Measurements from ENCODE around the gene C2orf78. TPM values are rescaled to one million over a fixed set of nuclear protein-coding genes. Genes with fewer than 3 reads are reported as not detected.

The C2orf78 gene
- total and polyA plus RNA-seq, 10 donors, result not detected

DNA sequence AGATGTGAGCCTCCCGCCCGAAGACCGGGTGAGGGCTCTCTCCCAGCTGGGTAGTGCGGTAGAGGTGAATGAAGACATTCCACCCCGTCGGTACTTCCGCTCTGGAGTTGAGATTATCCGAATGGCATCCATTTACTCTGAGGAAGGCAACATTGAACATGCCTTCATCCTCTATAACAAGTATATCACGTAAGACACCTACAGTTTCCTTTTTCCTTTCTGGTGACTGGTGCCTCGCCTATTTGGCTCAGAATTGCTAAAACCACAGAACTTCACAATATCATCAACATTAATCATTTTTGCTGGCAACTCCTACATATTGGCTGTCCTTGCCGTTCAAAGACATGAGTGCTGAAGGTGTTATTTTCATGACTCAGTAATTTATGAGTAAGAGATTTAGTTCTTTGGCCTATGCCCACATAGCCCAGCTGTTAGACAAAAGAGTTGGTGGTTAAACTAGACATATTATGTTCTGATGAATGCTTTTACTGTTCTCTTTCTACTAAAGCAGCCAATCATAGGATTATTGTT lies 47.0 kb downstream of the C2orf78 start:
- no peak for DNase-seq
- TF ChIP-seq POLR2AphosphoS5 (IDR thresholded peaks at IDR 0.05) (no peak), POLR2A (IDR thresholded peaks at IDR 0.05) (no peak)
- TF ChIP-seq, protein P1, sequence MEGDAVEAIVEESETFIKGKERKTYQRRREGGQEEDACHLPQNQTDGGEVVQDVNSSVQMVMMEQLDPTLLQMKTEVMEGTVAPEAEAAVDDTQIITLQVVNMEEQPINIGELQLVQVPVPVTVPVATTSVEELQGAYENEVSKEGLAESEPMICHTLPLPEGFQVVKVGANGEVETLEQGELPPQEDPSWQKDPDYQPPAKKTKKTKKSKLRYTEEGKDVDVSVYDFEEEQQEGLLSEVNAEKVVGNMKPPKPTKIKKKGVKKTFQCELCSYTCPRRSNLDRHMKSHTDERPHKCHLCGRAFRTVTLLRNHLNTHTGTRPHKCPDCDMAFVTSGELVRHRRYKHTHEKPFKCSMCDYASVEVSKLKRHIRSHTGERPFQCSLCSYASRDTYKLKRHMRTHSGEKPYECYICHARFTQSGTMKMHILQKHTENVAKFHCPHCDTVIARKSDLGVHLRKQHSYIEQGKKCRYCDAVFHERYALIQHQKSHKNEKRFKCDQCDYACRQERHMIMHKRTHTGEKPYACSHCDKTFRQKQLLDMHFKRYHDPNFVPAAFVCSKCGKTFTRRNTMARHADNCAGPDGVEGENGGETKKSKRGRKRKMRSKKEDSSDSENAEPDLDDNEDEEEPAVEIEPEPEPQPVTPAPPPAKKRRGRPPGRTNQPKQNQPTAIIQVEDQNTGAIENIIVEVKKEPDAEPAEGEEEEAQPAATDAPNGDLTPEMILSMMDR (IDR thresholded peaks at IDR 0.05 in 8 of 11, conservative IDR thresholded peaks at IDR 0.05 in 3 of 11), result no peak
- 69 to 82% (median 76%) methylated on average over 11 of the region's 11 CpGs for WGBS, 5 donors
- H3K9me3 ChIP-seq, result no peaks in the 10 kb centered on the region
- no peaks in the 10 kb centered on the region for H3K27me3 ChIP-seq (replicated peaks in 1 of 7)
- H3K4me1 ChIP-seq, result peaks cover 12 to 56% (median 29%) of the 10 kb centered on the region in 6 donors
- H3K27ac ChIP-seq, result peak overlapping the region in 2 of 8 donors; percentile 11 to 96
- peaks cover 3 to 52% (median 35%) of the 10 kb centered on the region in 6 donors for H3K36me3 ChIP-seq
- H3K4me3 ChIP-seq, result no peak overlapping the region
- intact Hi-C loops (cut with DNase I; ENCODE audit: low total_unique reads), result no loop called here

DNA sequence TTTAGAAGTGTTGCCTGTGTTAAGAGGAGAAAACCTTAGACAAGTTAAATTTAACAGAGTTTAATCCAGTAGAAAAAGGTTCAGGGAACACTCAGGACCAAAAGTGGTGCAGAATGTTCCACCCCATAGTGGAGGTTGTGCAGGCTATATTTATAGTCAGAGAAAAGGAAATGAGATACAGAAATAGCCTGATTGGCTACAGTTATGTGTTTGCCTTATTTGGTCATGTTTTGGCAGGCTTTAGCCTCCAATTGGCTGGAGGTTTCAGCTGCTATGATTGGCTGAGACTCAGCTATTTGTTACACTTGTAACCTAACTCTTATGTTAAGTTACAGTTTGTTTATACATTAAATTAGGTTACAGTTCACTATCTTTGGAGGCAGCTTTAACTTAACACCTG lies 48.9 kb downstream of the C2orf78 start:
- Histone ChIP-seq H3K36me3 (peaks cover 3 to 65% (median 43%) of the 10 kb centered on the region in 6 donors), H3K4me3 (no peak overlapping the region), H3K4me1 (peaks cover 10 to 60% (median 29%) of the 10 kb centered on the region in 6 donors), H3K9me3 (no peaks in the 10 kb centered on the region), H3K27me3 (replicated peaks in 1 of 7) (no peaks in the 10 kb centered on the region), H3K27ac (no peak overlapping the region)
- TF ChIP-seq POLR2AphosphoS5 (IDR thresholded peaks at IDR 0.05), result no peak
- TF ChIP-seq POLR2A (IDR thresholded peaks at IDR 0.05), result no peak
- TF ChIP-seq, protein P1 (IDR thresholded peaks at IDR 0.05 in 8 of 11, conservative IDR thresholded peaks at IDR 0.05 in 3 of 11), result no peak
- DNase-seq, result no peak
- intact Hi-C loops (cut with DNase I; ENCODE audit: low total_unique reads), result no loop called here

DNA sequence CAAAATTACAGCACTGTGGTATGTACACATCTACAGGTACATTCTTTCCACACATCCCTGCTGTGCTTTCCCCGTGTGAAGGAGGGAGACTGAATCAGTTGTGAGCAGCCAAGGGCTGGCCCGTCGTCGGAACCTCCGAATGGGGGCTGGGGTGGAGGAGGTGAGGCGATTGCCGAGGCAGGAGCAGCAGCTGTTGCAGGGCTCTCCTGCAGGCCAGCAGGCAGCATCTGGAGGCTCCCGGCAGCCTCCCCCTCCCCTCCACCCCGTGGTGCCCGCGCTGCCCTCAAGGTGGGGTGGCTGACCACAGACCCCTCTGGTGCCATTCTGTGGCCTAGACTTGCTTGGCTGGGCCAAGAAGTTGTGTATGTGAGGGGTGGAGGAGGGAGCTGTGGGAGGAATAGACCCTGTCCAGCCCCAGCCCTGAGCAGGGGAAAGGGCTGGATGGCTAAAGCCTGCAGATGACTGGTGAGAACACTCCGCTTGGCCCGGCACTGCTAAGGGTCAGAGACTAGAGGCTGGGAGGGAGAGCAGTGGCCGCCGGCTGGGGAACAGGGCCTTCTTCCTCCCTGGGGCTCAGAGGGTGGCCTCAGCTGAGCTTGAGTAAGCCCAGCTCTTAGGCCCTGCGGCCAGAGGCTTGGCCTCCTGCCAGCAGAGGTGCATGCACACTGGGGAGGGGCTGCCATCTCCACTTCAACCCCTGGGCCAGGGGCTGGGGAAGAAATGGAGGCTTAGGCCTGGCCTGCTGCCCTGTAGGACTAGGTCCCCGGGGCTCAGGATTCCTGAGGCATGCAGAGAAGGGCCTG lies 52.4 kb downstream of the C2orf78 start:
- 73 to 87% (median 81%) methylated on average over 12 to 17 of the region's 17 CpGs for WGBS, 5 donors
- Histone ChIP-seq H3K4me3 (no peak overlapping the region), H3K27me3 (replicated peaks in 1 of 7) (no peaks in the 10 kb centered on the region), H3K4me1 (peaks cover 3 to 51% (median 16%) of the 10 kb centered on the region in 6 donors), H3K9me3 (no peaks in the 10 kb centered on the region), H3K27ac (peak overlapping the region in 4 of 8 donors; percentile 44 to 69 (median 52)), H3K36me3 (peaks cover 3 to 87% (median 44%) of the 10 kb centered on the region in 6 donors)
- intact Hi-C loops (cut with DNase I; ENCODE audit: low total_unique reads), result no loop called here
- DNase-seq, result peak; percentile 82
- TF ChIP-seq POLR2A (IDR thresholded peaks at IDR 0.05) (no peak), POLR2AphosphoS5 (IDR thresholded peaks at IDR 0.05) (peak in 1 of 3 donors; percentile 25)

DNA sequence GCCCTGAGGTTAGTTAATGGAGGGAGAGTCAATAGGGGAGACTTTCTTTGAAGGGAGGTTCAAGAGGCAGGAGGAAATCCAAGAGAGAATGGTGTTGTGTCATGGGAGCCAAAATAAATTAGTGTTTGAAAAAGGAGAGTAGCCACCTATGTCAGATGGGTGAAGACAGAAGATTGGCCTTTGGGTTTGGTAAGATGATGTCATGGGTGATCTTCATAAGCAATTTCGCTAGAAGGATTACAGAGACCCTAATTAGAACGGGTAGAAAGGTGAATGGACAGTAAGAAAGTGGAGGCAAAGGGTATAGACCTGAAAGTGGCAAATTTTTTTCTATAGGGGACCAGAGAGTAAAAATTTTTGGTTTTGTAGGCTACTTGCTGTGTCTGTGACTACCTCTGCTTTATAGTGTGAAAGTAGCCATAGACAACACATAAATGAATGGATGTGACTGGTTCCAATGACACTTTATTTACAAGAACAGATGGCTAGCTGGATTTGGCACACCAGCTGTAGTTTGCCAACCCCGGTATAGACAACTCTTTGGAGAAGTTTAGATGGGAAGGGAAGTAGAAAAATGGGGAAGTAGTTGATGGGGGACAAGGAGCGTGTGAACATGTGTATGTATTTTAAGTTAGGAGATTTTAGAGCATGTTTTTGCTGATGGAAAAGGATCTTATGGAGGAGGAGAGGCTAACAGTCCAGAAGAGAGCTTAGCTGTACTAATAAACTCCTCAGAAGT lies 54.0 kb downstream of the C2orf78 start:
- WGBS, 5 donors, result 61 to 70% (median 64%) methylated on average over 4 of the region's 4 CpGs
- Histone ChIP-seq H3K36me3 (peaks cover 0 to 87% (median 29%) of the 10 kb centered on the region in 6 donors), H3K4me1 (peaks cover 0 to 39% (median 16%) of the 10 kb centered on the region in 6 donors), H3K9me3 (no peaks in the 10 kb centered on the region), H3K27me3 (replicated peaks in 1 of 7) (no peaks in the 10 kb centered on the region), H3K27ac (peak overlapping the region in 6 of 8 donors; percentile 5 to 58 (median 36)), H3K4me3 (no peak overlapping the region)
- DNase-seq, result no peak
- intact Hi-C loops (cut with DNase I; ENCODE audit: low total_unique reads), result no loop called here
- no peak for TF ChIP-seq POLR2AphosphoS5 (IDR thresholded peaks at IDR 0.05)
- no peak for TF ChIP-seq POLR2A (IDR thresholded peaks at IDR 0.05)
- TF ChIP-seq, protein P1 (IDR thresholded peaks at IDR 0.05 in 8 of 11, conservative IDR thresholded peaks at IDR 0.05 in 3 of 11), result no peak
